Measurements from ENCODE around the gene NRP1. TPM values are rescaled to one million over a fixed set of nuclear protein-coding genes. Genes with fewer than 3 reads are reported as not detected.

The NRP1 gene
- total and polyA plus RNA-seq, 8 donors, result 79.8 to 203 (median 164) TPM

DNA sequence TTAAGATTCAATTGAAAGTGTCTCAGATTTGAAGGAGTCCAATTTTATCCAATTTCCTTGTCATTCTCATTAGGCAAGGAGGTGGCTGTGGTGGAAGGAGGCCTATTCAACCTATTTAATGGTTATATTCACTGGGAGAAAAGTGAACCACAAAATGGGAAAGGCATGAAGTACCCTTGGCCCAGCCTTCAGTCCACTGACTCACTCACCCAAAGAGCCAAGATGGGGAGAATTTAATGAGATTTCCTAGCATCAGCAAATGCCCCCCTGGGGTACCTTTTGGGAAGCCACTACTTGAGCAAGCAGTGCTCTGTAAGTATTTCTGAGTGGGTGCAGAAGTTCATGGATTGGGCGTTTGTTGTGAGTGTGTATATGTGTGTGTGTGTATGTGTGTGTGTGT, 144.1 kb downstream of the NRP1 start:
- TF ChIP-seq, protein P1, sequence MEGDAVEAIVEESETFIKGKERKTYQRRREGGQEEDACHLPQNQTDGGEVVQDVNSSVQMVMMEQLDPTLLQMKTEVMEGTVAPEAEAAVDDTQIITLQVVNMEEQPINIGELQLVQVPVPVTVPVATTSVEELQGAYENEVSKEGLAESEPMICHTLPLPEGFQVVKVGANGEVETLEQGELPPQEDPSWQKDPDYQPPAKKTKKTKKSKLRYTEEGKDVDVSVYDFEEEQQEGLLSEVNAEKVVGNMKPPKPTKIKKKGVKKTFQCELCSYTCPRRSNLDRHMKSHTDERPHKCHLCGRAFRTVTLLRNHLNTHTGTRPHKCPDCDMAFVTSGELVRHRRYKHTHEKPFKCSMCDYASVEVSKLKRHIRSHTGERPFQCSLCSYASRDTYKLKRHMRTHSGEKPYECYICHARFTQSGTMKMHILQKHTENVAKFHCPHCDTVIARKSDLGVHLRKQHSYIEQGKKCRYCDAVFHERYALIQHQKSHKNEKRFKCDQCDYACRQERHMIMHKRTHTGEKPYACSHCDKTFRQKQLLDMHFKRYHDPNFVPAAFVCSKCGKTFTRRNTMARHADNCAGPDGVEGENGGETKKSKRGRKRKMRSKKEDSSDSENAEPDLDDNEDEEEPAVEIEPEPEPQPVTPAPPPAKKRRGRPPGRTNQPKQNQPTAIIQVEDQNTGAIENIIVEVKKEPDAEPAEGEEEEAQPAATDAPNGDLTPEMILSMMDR (IDR thresholded peaks at IDR 0.05), result no peak
- Histone ChIP-seq H3K27ac (no peak overlapping the region), H3K27me3 (no peaks in the 10 kb centered on the region), H3K4me1 (peaks cover 14 to 25% of the 10 kb centered on the region in 2 donors), H3K36me3 (peaks cover 0 to 26% of the 10 kb centered on the region in 2 donors), H3K9me3 (no peaks in the 10 kb centered on the region), H3K4me3 (no peak overlapping the region)
- ATAC-seq (no peak), DNase-seq (no peak)
- intact Hi-C loops (cut with DNase I), result no loop called here

DNA sequence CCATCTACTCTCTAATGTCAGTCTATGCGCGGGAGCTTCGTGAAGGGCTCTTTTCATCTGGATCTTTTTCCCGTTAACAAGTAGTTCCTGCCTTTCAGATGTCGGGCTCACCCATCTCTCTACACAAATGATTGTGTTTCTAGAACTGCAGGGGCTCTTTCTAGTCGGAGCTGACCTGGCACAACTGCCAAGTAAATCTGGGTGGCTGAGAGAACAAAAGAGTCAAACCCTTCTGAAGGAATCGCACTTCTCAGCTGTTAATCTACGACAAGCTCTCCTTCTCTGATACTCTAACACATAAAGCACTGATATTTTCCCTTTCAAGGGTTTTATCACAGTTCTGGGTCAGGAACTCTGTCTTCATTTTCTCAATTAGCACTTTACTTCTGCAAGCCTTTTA, 144.7 kb downstream of the NRP1 start:
- no peak for ATAC-seq
- intact Hi-C loops (cut with DNase I), result no loop called here
- peaks cover 14 to 21% of the 10 kb centered on the region in 2 donors for H3K4me1 ChIP-seq
- no peak overlapping the region for H3K4me3 ChIP-seq
- DNase-seq, result no peak
- TF ChIP-seq, protein P1 (IDR thresholded peaks at IDR 0.05), result no peak
- H3K36me3 ChIP-seq, result peaks cover 0 to 32% of the 10 kb centered on the region in 2 donors
- no peaks in the 10 kb centered on the region for H3K27me3 ChIP-seq
- H3K9me3 ChIP-seq, result no peaks in the 10 kb centered on the region
- H3K27ac ChIP-seq, result no peak overlapping the region

DNA sequence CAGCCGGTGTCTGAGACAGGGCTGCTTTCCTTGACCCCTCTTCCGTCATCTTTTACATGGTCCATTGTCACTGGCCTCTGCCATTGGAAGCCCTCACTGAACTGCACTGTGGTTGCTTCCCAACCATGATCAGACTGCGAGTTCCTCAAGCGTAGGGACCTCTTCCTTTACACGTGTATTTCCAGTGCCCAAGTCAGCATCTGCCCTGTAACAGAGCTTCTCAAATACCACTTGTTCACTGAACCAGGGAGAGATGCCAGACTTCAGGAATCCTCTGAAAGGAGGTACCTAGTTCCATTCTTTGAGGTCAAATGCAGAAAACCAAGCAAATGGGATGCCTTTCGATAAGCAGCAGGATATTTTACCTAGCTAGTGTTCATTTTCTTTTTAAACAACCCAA, 145.1 kb downstream of the NRP1 start:
- H3K9me3 ChIP-seq, result no peaks in the 10 kb centered on the region
- TF ChIP-seq, protein P1 (IDR thresholded peaks at IDR 0.05), result no peak
- no peak for ATAC-seq
- no peak overlapping the region for H3K27ac ChIP-seq
- DNase-seq, result no peak
- no peak overlapping the region for H3K4me3 ChIP-seq
- peaks cover 0 to 32% of the 10 kb centered on the region in 2 donors for H3K36me3 ChIP-seq
- intact Hi-C loops (cut with DNase I), result no loop called here
- H3K4me1 ChIP-seq, result peaks cover 12 to 16% of the 10 kb centered on the region in 2 donors
- H3K27me3 ChIP-seq, result no peaks in the 10 kb centered on the region

DNA sequence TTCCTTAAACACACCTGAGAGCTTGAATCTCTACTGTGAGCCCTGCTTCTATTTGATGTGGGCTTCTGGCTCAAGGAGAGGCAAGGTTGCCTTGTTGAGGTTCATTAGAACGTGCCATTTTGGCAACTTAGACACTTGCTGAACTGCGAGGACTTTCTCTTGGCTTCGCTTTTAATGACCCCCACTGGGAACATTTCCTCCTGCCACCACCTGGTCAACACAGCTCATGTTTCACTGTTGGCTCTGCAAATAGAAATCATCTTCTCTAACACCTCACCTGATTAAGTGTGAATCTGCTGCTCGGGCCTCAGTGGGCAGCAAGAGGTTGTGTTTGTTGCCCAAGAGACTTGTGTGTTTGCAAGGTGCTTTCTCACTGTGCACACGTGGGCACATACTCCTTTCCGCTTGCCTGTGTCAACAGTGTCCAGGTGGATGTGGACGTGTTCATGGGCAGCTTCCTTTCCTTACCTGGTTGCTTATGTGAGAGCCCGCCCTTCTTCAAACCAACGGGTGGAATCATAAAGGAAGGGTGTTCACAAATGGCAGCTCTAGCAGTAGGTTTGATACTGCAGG, 147.0 kb downstream of the NRP1 start:
- Histone ChIP-seq H3K4me1 (no peaks in the 10 kb centered on the region), H3K4me3 (no peak overlapping the region), H3K9me3 (no peaks in the 10 kb centered on the region), H3K36me3 (peaks cover 0 to 32% of the 10 kb centered on the region in 2 donors), H3K27me3 (no peaks in the 10 kb centered on the region), H3K27ac (no peak overlapping the region)
- ATAC-seq (no peak), DNase-seq (no peak)
- intact Hi-C loops (cut with DNase I), result no loop called here
- TF ChIP-seq, protein P1 (IDR thresholded peaks at IDR 0.05), result no peak

DNA sequence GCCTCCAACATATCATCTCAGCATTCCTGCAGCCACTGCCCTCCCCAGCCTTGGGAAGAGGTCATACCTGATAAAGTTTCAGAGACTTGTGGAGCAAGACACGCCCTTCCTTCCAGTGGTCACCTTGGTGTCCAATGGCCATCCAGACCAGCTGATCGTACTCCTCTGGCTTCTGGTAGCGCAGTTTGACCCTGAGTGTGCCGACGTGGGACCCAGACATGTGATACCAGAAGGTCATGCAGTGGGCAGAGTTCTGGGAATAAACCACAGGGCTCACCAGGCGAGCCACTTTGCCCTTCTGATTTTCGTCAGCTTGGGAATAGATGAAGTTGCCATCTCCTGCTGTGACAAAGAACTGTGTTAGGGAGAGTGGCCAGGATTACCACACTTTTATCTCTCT, 148.3 kb downstream of the NRP1 start:
- Histone ChIP-seq H3K27ac (no peak overlapping the region), H3K36me3 (peaks cover 0 to 43% of the 10 kb centered on the region in 2 donors), H3K4me3 (no peak overlapping the region), H3K27me3 (no peaks in the 10 kb centered on the region), H3K4me1 (no peaks in the 10 kb centered on the region), H3K9me3 (no peaks in the 10 kb centered on the region)
- intact Hi-C loops (cut with DNase I), result no loop called here
- DNase-seq (no peak), ATAC-seq (no peak)
- TF ChIP-seq, protein P1 (IDR thresholded peaks at IDR 0.05), result no peak
